Epithelial cell of umbilical artery (primary cell): ENCODE data around the gene MYF6. TPM values are rescaled to one million over a fixed set of nuclear protein-coding genes. Genes with fewer than 3 reads are reported as not detected.

ENCODE experiments used
- total RNA-seq: library from RNA; depleted of rRNA; stranded (reverse); fragments of >200 nt; gene quantifications from 2 replicates; pipeline ENCODE4 v1.2.3, GENCODE V29; 2014

The MYF6 gene
- under 0.01 TPM in 1 of 2 replicates, not detected in the other for total RNA-seq

GRCh38 chr12:80707126-80707829 lies at the start of gene MYF6:
Gene MYF6 (plus strand): TSS chr12:80707634. CDS start chr12:80707720, 86 bp downstream.

GRCh38 chr12:80716696-80717469 lies 9.4 kb downstream of the MYF6 start, which contains the start of gene MYF5:
Gene MYF5 (plus strand): TSS chr12:80716912. CDS start chr12:80717064, 152 bp downstream.

Other genes starting within 250 kb of the MYF6 start
- gene MYF5, start 9.3 kb downstream of the MYF6 start, total RNA-seq, result not detected in 2 replicates
- gene LIN7A, start 230.3 kb downstream of the MYF6 start, total RNA-seq, result 1.8 and 3.6 TPM in 2 replicates